Neural cell (in vitro differentiated cells): ENCODE measurements around the gene HCN1. TPM values are rescaled to one million over a fixed set of nuclear protein-coding genes. Genes with fewer than 3 reads are reported as not detected.

Experiments
- H2AFZ ChIP-seq: fragments of 200-600, 300-800 bp; sonication (generic), shearing (Covaris generic); 2 replicates; pipeline ENCODE4 v1.6.0; 2014; ENCODE audit warnings: low read depth, mild to moderate bottlenecking, antibody characterized with exemption, low read length, moderate library complexity
- H3F3A ChIP-seq: fragments of 200-600 bp; shearing (Covaris generic); 2 replicates; pipeline ENCODE4 v1.6.1; 2016; ENCODE audit warnings: mild to moderate bottlenecking, moderate library complexity, mixed read lengths, antibody characterized with exemption, low read length; ENCODE audit not compliant: insufficient read depth, poor library complexity, severe bottlenecking
- H3K27ac ChIP-seq: fragments of 200-600, 300-800 bp; sonication (generic), shearing (Covaris generic); 2 replicates; pipeline ENCODE4 v1.5.1; 2014; ENCODE audit warnings: mild to moderate bottlenecking, low read length, moderate library complexity
- H3K27me3 ChIP-seq: fragments of 300-800, 200-600 bp; sonication (generic), shearing (Covaris generic); 2 replicates; pipeline ENCODE4 v1.6.0; 2014; ENCODE audit warnings: mild to moderate bottlenecking, low read depth, low read length, moderate library complexity; ENCODE audit not compliant: insufficient read depth
- H3K36me3 ChIP-seq: fragments of 300-800, 200-600 bp; sonication (generic), shearing (Covaris generic); 2 replicates; pipeline ENCODE4 v1.5.1; 2014; ENCODE audit warnings: mild to moderate bottlenecking, antibody characterized with exemption, low read length, moderate library complexity; ENCODE audit not compliant: insufficient read depth
- H3K4me2 ChIP-seq: fragments of 300-800, 200-600 bp; sonication (generic), shearing (Covaris generic); 2 replicates; pipeline ENCODE4 v1.6.0; 2014; ENCODE audit warnings: mild to moderate bottlenecking, low read length
- H3K4me3 ChIP-seq: fragments of 300-800, 200-600 bp; sonication (generic), shearing (Covaris generic); 2 replicates; pipeline ENCODE4 v1.5.1; 2014; ENCODE audit warnings: mild to moderate bottlenecking, low read length, moderate library complexity
- H3K79me2 ChIP-seq: fragments of 200-600 bp; shearing (Covaris generic); replicated peaks from 2 replicates; pipeline ENCODE4 v1.6.0; 2014; ENCODE audit warnings: mild to moderate bottlenecking, low read length, moderate library complexity; ENCODE audit not compliant: insufficient read depth
- H3K9ac ChIP-seq: fragments of 300-800, 200-600 bp; sonication (generic), shearing (Covaris generic); 2 replicates; pipeline ENCODE4 v1.6.1; 2016; ENCODE audit warnings: mild to moderate bottlenecking, low read length, mixed read lengths
- H3K9me2 ChIP-seq: fragments of 200-600 bp; shearing (Covaris generic); 2 replicates; pipeline ENCODE4 v1.6.1; 2016; ENCODE audit warnings: mild to moderate bottlenecking, low read length, mixed read lengths; ENCODE audit not compliant: insufficient read depth
- H3K9me3 ChIP-seq: fragments of 200-600, 300-800 bp; sonication (generic), shearing (Covaris generic); 2 replicates; pipeline ENCODE4 v1.6.1; 2016; ENCODE audit warnings: mild to moderate bottlenecking, mixed run types, low read length, moderate library complexity, mixed read lengths
- H4K20me1 ChIP-seq: fragments of 200-600 bp; shearing (Covaris generic); 2 replicates; pipeline ENCODE4 v1.6.1; 2016; ENCODE audit warnings: mild to moderate bottlenecking, mixed run types; ENCODE audit not compliant: insufficient read depth
- EP300 ChIP-seq: fragments of 450-650 bp; conservative IDR thresholded peaks from 2 replicates; pipeline ENCODE4 v1.6.1; 2014; ENCODE audit warnings: antibody characterized with exemption, mild to moderate bottlenecking, moderate library complexity; ENCODE audit not compliant: poor library complexity, severe bottlenecking
- EZH2 ChIP-seq: fragments of 200-600, 300-800 bp; shearing (Covaris generic), sonication (generic); IDR thresholded peaks from 2 replicates; pipeline ENCODE4 v1.6.1; 2014; ENCODE audit warnings: antibody characterized with exemption, low read length, borderline replicate concordance, mild to moderate bottlenecking; ENCODE audit not compliant: insufficient read depth, poor library complexity, severe bottlenecking
- MXI1 ChIP-seq: fragments of 450-650 bp; conservative IDR thresholded peaks from 2 replicates; pipeline ENCODE4 v1.6.1; 2014; ENCODE audit warnings: antibody characterized with exemption, mild to moderate bottlenecking; ENCODE audit not compliant: poor library complexity, severe bottlenecking
- POLR2AphosphoS5 ChIP-seq: IDR thresholded peaks from 2 replicates; pipeline ENCODE4 v1.6.1; 2012
- RAD21 ChIP-seq: fragments of 450-650 bp; conservative IDR thresholded peaks from 2 replicates; pipeline ENCODE4 v1.6.1; 2014; ENCODE audit warnings: antibody characterized with exemption, mild to moderate bottlenecking, moderate library complexity
- SMC3 ChIP-seq: fragments of 450-650 bp; conservative IDR thresholded peaks from 2 replicates; pipeline ENCODE4 v1.6.1; 2014; ENCODE audit warnings: antibody characterized with exemption, mild to moderate bottlenecking, moderate library complexity; ENCODE audit not compliant: poor library complexity
- TAF1 ChIP-seq: IDR thresholded peaks from 2 replicates; pipeline ENCODE4 v1.6.1; 2012; ENCODE audit warnings: low read depth
- polyA plus RNA-seq: library from polyadenylated mRNA; depleted of rRNA; stranded (reverse); fragments of >200 nt; gene quantifications from 2 replicates; pipeline ENCODE4 v1.2.3, GENCODE V29; 2014
- TF ChIP-seq, protein P1 (sequence below): IDR thresholded peaks from 2 replicates; pipeline ENCODE4 v1.6.1; 2012; ENCODE audit warnings: borderline replicate concordance
- TF ChIP-seq, protein P2 (sequence below): fragments of 450-650 bp; IDR thresholded peaks from 2 replicates; pipeline ENCODE4 v1.5.1; 2014; ENCODE audit warnings: antibody characterized with exemption, mild to moderate bottlenecking, moderate library complexity; ENCODE audit not compliant: poor library complexity, severe bottlenecking

Gene HCN1
- polyA plus RNA-seq, 1 donor from 2014 or later, result 1.4 TPM

DNA sequence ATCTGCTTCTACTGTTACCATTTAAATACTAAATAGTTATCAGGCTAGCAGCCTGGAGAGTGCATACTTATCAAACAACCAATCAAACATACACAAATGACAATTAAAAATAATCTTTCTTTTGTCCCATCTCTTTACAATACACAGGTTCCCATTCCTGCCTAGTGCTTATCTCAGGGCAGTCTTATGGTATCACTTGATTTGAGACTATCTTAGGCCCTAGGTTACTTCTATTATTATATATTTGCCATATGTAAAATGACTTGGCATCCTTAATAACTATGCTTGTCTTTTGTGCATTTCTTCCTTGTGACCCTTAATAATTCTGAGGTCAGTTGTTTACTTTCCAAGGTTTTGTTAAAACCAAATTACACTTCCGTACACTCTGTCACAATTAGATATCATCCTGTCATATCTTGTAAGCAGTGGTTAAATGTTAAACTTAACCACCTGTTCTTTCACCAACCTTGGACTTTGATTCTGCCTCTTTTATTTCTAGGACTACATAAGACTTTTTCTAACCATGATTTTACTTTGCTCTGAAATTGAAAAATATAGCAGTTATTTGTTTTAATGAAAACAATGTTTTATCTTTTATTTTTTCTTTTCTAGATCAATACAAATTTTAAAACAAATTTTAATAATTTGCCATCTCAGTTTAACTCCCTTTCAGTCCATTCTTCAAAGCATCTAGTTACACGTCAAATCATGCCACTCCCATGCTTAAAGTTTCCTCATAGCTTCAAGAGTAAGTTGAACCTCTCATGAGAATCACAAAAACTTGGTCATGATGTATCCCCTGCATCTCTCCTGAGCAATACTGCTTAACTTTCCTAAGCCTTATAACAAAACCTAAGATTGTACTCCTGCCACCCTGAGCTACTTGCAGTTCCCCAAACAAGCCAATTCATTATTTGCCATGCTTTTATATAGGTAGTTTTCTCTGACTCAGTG lies 281.3 kb downstream of the HCN1 start:
- no peak for TF ChIP-seq TAF1
- TF ChIP-seq, protein P1, sequence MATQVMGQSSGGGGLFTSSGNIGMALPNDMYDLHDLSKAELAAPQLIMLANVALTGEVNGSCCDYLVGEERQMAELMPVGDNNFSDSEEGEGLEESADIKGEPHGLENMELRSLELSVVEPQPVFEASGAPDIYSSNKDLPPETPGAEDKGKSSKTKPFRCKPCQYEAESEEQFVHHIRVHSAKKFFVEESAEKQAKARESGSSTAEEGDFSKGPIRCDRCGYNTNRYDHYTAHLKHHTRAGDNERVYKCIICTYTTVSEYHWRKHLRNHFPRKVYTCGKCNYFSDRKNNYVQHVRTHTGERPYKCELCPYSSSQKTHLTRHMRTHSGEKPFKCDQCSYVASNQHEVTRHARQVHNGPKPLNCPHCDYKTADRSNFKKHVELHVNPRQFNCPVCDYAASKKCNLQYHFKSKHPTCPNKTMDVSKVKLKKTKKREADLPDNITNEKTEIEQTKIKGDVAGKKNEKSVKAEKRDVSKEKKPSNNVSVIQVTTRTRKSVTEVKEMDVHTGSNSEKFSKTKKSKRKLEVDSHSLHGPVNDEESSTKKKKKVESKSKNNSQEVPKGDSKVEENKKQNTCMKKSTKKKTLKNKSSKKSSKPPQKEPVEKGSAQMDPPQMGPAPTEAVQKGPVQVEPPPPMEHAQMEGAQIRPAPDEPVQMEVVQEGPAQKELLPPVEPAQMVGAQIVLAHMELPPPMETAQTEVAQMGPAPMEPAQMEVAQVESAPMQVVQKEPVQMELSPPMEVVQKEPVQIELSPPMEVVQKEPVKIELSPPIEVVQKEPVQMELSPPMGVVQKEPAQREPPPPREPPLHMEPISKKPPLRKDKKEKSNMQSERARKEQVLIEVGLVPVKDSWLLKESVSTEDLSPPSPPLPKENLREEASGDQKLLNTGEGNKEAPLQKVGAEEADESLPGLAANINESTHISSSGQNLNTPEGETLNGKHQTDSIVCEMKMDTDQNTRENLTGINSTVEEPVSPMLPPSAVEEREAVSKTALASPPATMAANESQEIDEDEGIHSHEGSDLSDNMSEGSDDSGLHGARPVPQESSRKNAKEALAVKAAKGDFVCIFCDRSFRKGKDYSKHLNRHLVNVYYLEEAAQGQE, result no peak
- no peak for TF ChIP-seq SMC3
- TF ChIP-seq MXI1, result no peak
- no peak for TF ChIP-seq POLR2AphosphoS5
- no peak for TF ChIP-seq RAD21
- TF ChIP-seq EP300, result no peak
- TF ChIP-seq, protein P2, sequence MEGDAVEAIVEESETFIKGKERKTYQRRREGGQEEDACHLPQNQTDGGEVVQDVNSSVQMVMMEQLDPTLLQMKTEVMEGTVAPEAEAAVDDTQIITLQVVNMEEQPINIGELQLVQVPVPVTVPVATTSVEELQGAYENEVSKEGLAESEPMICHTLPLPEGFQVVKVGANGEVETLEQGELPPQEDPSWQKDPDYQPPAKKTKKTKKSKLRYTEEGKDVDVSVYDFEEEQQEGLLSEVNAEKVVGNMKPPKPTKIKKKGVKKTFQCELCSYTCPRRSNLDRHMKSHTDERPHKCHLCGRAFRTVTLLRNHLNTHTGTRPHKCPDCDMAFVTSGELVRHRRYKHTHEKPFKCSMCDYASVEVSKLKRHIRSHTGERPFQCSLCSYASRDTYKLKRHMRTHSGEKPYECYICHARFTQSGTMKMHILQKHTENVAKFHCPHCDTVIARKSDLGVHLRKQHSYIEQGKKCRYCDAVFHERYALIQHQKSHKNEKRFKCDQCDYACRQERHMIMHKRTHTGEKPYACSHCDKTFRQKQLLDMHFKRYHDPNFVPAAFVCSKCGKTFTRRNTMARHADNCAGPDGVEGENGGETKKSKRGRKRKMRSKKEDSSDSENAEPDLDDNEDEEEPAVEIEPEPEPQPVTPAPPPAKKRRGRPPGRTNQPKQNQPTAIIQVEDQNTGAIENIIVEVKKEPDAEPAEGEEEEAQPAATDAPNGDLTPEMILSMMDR, result no peak
- TF ChIP-seq EZH2, result no peak
- H3K4me3 ChIP-seq, result no peak overlapping the region
- no peak overlapping the region for H3K27ac ChIP-seq
- no peaks in the 10 kb centered on the region for H3K79me2 ChIP-seq
- H3K27me3 ChIP-seq, result no peaks in the 10 kb centered on the region
- H4K20me1 ChIP-seq, result no peaks in the 10 kb centered on the region
- H3K4me2 ChIP-seq, result no peak overlapping the region
- H2AFZ ChIP-seq, result no peak overlapping the region
- H3F3A ChIP-seq, result no peaks in the 10 kb centered on the region
- H3K9me3 ChIP-seq, result no peaks in the 10 kb centered on the region
- H3K36me3 ChIP-seq, result no peaks in the 10 kb centered on the region
- no peaks in the 10 kb centered on the region for H3K9me2 ChIP-seq
- H3K9ac ChIP-seq, result no peak overlapping the region

DNA sequence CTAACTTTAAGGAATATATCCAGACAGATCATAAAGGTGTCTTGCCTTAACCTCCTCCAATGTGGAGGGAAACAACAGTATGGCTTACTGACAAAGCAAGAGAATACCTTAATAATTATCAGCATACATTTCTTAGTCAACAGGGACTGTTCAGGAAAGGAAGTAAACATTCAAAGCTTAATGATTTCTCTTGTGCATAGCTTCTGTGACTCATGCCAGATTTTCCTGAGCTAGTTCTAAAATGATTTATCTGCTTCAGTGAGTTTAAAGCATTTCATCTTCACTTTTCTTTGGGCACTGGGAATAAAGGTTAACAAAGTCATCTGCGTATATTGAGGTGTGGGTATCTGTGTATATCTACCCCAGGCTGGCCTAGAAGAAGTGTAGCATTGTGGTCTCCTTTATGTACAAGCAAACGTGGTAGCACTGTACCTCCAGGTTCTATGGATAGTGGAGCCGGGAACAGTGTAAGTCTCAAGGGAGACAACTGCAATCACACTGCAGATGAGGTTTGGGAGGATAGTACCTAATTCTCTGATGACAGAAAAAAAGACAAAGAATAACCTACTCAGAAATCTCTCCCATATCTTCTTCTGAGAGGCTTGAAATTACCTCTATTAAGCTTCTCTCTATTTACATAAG lies 284.1 kb downstream of the HCN1 start:
- TF ChIP-seq, protein P1, result no peak
- no peak for TF ChIP-seq SMC3
- H3K4me3 ChIP-seq, result no peak overlapping the region
- no peaks in the 10 kb centered on the region for H4K20me1 ChIP-seq
- H3K36me3 ChIP-seq, result no peaks in the 10 kb centered on the region
- H2AFZ ChIP-seq, result no peak overlapping the region
- no peaks in the 10 kb centered on the region for H3K79me2 ChIP-seq
- no peaks in the 10 kb centered on the region for H3K9me2 ChIP-seq
- H3K9ac ChIP-seq, result no peak overlapping the region
- no peaks in the 10 kb centered on the region for H3K9me3 ChIP-seq
- H3K4me2 ChIP-seq, result no peak overlapping the region
- H3K27me3 ChIP-seq, result no peaks in the 10 kb centered on the region
- H3F3A ChIP-seq, result no peaks in the 10 kb centered on the region
- no peak overlapping the region for H3K27ac ChIP-seq
